Activated T-helper 1 cell treated with Interleukin-2 at 50 U/mL for 16 hours (primary cell): Measurements from ENCODE around the gene SPDYE2.
"Not testable (repeated sequence)": the region's sequence is repeated elsewhere in the genome, so short reads cannot be mapped to it uniquely, and the experiment has no call there.

Experiments used
- DNase-seq: peaks from one replicate; pipeline ENCODE4 v3.0.0-alpha.2; 2020; ENCODE audit warnings: low read depth

Gene SPDYE2

DNA sequence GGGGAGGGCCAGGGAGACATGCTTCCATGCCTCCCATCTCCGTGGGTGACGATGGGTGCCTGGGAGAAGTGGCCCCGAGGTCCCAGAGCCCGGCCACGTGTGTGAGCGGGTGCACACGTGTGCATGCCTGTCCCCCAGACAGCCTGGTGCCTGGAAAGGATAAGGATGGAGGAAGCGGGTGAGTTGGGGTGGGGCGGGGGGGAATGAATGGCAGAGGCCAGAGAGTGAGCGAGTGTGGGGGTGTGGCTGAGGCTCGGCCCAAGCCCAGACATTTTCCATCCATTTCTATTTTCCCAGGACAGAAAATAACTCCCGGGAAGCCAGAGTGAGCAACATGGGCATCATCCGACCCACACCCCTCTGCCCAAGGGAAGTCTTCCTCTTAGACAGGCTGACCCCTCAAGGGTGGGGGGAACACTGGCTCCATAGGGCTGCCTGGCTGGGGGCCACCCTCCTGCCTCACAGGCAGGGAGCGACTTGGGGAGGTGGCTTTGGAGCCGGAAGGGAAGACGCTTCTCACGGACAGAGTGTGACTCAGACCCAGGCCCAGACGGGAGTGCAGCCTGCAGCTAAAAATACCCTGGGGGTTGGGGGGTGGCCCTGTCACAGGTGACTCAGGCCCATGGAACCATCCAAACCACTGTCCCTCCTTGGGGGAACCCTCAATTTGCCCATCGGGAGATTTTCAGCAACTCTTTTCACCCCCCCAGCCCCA lies 53.6 kb downstream of the SPDYE2 start:
- DNase-seq = not testable (repeated sequence)

DNA sequence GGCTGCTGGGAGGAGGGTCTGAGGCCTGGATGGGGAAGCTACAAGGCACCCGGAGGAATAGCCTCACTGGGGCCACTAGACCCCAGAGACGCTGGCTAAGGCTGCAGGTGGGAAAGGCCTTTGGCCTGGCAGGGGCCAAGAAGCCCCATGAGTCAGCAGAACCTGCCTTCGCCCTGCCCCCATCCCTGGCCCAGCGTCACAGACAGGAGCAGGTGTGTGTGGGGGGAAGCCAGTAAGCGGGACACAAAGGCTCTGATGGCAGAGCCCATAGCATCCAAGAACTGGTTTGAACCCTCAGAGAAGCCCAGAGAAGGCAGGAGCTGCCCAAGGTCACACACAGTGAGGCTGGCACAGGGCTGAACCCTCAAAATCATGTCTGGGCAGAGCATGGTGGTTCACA lies 55.8 kb downstream of the SPDYE2 start:
- DNase-seq = not testable (repeated sequence)

- not testable (repeated sequence) for DNase-seq
Measured at GRCh38 chr7:102609734-102610133, 58.7 kb downstream of the SPDYE2 start.

GRCh38 chr7:102610441-102610840 lies 59.4 kb downstream of the SPDYE2 start:
- not testable (repeated sequence) for DNase-seq

GRCh38 chr7:102611013-102611674 lies 60.1 kb downstream of the SPDYE2 start:
- not testable (repeated sequence) for DNase-seq

DNA sequence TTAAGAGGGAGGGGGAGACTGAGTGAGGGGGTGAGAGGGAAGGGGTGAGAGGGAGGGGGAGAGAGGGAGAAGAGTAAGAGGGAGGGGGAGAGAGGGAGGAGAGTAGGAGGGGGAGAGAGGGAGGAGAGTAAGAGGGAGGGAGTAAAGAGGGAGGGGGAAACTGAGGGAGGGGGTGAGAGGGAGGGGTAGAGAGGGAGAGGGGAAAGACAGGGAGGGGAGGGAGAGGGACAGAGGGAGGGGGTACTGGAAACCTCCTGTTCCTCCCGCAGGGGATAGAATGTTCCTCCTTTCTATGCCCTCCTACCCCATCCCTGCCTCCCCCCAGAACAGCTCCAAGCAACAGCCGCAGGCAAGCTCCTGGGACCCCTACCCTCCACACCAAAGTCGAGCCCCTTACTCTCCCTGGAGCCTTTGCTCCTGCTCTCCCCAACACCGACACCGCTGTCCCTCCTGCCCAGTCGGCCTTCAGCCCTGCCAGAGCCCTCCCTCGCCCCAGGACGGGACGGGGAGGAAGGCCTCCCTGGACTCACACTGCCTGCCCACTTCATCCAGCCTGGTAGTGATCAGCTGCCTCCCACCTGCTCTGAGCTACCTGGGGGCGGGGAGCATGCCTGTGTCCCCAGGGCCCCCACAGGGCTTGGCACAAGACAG lies 60.8 kb downstream of the SPDYE2 start:
- not testable (repeated sequence) for DNase-seq
